Immature natural killer cell (primary cell): ENCODE results near the gene ZNF821. TPM values are rescaled to one million over a fixed set of nuclear protein-coding genes. Genes with fewer than 3 reads are reported as not detected.
A peak's percentile ranks its signal among the peaks of the same experiment; 100 is the strongest.

ENCODE experiments used
- DNase-seq, 3 donors: peaks; one replicate each; pipeline ENCODE4 v3.0.0; 2022; ENCODE audit warnings: mixed read lengths in 1 of 3
- H3K27ac Mint-ChIP-seq, 6 donors: one replicate each; pipeline ENCODE4 v1.8.0; 2020; ENCODE audit warnings: mixed read lengths in 6 of 6, mild to moderate bottlenecking in 5 of 6, inconsistent platforms in 4 of 6, moderate library complexity in 3 of 6
- H3K27me3 Mint-ChIP-seq, 3 donors: one replicate each; pipeline ENCODE4 v1.8.0; 2020 to 2021; ENCODE audit warnings: low read depth in 3 of 3, mild to moderate bottlenecking in 3 of 3, mixed read lengths in 3 of 3, moderate library complexity in 3 of 3, inconsistent platforms in 1 of 3
- H3K36me3 Mint-ChIP-seq, 3 donors: one replicate each; pipeline ENCODE4 v1.8.0; 2020; ENCODE audit warnings: mixed read lengths in 3 of 3, inconsistent platforms in 2 of 3, mild to moderate bottlenecking in 2 of 3
- H3K4me1 Mint-ChIP-seq, 2 donors: one replicate each; pipeline ENCODE4 v1.8.0; 2020; ENCODE audit warnings: inconsistent platforms in 2 of 2, mild to moderate bottlenecking in 2 of 2, mixed read lengths in 2 of 2, moderate library complexity in 1 of 2
- H3K4me3 Mint-ChIP-seq, 5 donors: one replicate each; pipeline ENCODE4 v1.8.0; 2020; ENCODE audit warnings: mild to moderate bottlenecking in 5 of 5, mixed read lengths in 5 of 5, inconsistent platforms in 3 of 5, moderate library complexity in 3 of 5
- H3K9me3 Mint-ChIP-seq, 6 donors: one replicate each; pipeline ENCODE4 v1.8.0; 2020; ENCODE audit warnings: mild to moderate bottlenecking in 6 of 6, mixed read lengths in 6 of 6, inconsistent platforms in 4 of 6, moderate library complexity in 3 of 6
- polyA plus RNA-seq, 3 donors: library from polyadenylated mRNA; unstranded; fragments of 300-500 nt; fragmentation: Illumina TruSeq; gene quantifications; one replicate each; pipeline ENCODE4 v1.2.3, GENCODE V29; 2021

Gene ZNF821, protein sequence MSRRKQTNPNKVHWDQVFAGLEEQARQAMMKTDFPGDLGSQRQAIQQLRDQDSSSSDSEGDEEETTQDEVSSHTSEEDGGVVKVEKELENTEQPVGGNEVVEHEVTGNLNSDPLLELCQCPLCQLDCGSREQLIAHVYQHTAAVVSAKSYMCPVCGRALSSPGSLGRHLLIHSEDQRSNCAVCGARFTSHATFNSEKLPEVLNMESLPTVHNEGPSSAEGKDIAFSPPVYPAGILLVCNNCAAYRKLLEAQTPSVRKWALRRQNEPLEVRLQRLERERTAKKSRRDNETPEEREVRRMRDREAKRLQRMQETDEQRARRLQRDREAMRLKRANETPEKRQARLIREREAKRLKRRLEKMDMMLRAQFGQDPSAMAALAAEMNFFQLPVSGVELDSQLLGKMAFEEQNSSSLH
- 10 to 100 TPM in 2 of 3 donors, 1 to 10 TPM in 1; 9.3 to 12.6 (median 12.2) TPM for polyA plus RNA-seq

DNA sequence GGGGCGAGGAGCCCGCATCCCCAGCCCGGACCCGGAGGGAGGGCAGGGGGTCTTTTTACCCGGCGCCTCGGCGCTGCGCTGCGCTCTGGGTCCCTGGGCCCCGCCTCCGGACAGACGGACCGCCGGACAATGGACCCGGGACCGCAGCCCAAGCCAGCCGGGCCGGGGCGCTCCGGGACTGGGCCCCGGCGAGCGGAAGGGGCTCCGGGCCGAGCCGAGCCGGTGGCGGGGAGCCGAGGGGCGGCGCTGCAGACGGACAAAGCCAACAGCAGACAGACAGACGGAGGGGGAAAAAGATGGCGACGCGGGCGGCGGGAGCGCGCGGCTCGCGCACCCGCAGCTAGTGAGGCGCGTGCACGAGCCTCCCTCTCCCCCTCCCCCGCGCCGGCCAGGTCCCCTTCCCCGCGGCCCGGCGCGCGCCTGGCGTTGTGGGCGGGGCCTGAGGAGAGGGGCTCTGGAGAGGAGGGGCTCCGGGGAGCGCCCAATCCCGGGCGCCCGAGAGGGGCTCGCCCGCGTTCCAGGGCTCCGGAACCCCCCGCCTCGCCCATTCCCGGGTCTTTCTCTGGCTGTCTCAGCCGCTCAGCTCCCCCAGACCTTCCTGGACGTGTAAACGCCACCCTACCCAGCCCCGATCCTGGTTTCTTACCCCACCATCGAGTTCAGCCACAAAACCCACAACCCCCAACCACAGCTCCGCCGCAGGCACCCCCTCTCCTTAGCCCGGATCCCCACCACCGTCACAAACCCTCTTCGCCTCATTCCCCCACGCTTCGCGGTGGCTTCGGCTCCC is at the start of gene ZNF821:
TSS of gene ZNF821 (minus strand) at position 334 of the 790 bp plus-strand sequence. CDS start 4,236 bp downstream, outside the sequence.
- Mint-ChIP-seq H3K27me3 (peaks cover 6 to 20% (median 17%) of the 10 kb centered on the region in 3 donors), H3K4me3 (peak within 1 kb of the TSS; percentile 93 to 96 (median 95)), H3K36me3 (peaks cover 5 to 10% (median 8%) of the 10 kb centered on the region in 3 donors), H3K27ac (peak within 1 kb of the TSS; percentile 91 to 98 (median 94)), H3K4me1 (peaks cover 48 to 56% of the 10 kb centered on the region in 2 donors), H3K9me3 (no peaks in the 10 kb centered on the region)
- peak; percentile 76 to 81 (median 77) for DNase-seq

DNA sequence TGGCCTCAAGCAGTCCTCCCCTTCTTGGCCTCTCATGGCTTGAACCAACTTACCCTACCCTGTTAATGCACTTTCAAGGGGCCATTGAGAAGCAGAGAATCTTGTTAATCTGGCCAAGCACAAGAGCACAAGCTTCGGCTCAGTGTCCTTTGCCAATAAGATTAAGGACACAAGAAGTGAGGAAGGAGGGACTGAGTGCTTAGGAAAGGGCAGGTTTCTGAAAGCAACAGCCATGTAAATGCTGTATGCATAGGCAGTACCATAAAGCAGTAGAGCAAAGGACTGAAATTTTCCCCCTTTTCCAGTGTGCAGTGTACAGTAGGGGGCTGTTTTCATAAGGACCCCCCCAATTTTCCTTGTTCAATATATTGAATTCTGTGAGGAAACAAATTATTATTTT is 49.0 kb upstream of the ZNF821 start:
- peaks cover 0 to 2% (median under 1%) of the 10 kb centered on the region in 3 donors for H3K27me3 Mint-ChIP-seq
- H3K9me3 Mint-ChIP-seq = no peaks in the 10 kb centered on the region
- H3K36me3 Mint-ChIP-seq = peaks cover 0 to 10% (median 5%) of the 10 kb centered on the region in 3 donors
- no peak for DNase-seq
- no peak overlapping the region for H3K4me3 Mint-ChIP-seq
- peak overlapping the region in 2 of 6 donors; percentile 28 to 66 for H3K27ac Mint-ChIP-seq
- peaks cover 2 to 15% of the 10 kb centered on the region in 2 donors for H3K4me1 Mint-ChIP-seq

DNA sequence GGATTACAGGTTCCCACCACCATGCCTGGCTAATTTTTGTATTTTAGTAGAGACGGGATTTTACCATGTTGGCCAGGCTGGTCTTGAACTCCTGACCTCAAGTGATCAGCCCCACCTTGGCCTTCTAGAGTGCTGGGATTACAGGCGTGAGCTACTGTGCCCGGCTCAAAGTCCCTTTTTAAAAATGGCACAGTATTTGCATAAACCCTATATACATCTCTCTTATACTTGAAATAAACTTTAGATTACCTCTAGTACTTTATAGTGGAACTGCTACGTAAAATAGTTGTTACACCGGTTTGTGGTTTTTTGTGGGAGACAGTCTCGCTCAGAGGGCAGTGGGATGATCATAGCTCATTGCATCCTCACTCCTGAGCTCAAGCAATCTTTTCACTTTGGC is 47.6 kb upstream of the ZNF821 start:
- H3K4me1 Mint-ChIP-seq = peaks cover 5 to 22% of the 10 kb centered on the region in 2 donors
- no peaks in the 10 kb centered on the region for H3K9me3 Mint-ChIP-seq
- H3K36me3 Mint-ChIP-seq = peaks cover 6 to 22% (median 16%) of the 10 kb centered on the region in 3 donors
- H3K4me3 Mint-ChIP-seq = no peak overlapping the region
- H3K27ac Mint-ChIP-seq = peak overlapping the region in 2 of 6 donors; percentile 11 to 13
- DNase-seq = no peak
- H3K27me3 Mint-ChIP-seq = peaks cover 0 to 2% (median 2%) of the 10 kb centered on the region in 3 donors

DNA sequence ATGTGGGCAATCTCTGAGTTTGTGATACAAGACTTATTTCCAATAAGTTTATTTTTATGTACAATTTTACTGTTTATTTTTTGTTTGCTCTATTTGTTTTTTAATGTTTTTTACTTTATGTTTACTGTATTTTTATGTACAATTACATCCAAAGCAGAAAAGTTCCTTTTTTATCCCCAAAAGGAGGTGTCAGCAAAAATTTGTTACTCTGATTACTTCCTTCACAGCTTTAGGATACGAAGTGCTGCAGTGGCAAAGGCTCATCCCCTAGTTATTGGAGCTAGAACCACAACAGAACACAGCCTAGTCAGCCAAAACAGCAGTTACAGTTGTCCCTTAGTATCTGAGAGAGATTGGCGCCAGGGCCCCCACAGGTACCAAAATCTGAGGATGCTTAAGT is 47.0 kb upstream of the ZNF821 start:
- Mint-ChIP-seq H3K4me1 (peaks cover 5 to 22% of the 10 kb centered on the region in 2 donors), H3K36me3 (peaks cover 6 to 25% (median 18%) of the 10 kb centered on the region in 3 donors), H3K27me3 (peaks cover 0 to 2% (median 2%) of the 10 kb centered on the region in 3 donors), H3K4me3 (no peak overlapping the region), H3K27ac (no peak overlapping the region), H3K9me3 (no peaks in the 10 kb centered on the region)
- no peak for DNase-seq

DNA sequence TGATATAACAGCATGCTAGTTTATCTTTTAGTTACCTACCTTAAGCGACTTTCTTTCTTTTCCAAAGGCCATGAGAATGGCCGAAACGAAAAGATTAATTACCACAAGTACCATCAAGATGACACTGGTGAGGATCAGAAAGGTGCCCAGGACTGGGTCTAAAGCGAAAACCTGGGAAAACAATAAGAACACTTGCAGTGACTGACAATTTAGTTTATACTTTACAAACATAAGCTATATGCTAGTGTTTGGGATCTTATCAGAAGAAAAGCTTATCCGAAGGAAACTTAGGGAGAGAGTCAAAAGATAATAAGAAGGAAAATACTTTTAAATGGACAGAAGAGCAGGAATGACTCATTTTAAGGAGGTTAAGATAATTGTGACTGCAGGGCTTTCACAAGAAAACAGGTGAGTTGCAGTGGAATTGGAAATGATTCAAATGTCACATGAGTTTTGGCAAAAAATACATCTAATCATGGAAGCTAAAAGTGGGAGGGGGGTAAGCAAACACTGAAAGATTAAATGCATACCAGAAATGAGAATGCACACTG is 46.1 kb upstream of the ZNF821 start:
- no peaks in the 10 kb centered on the region for H3K9me3 Mint-ChIP-seq

DNA sequence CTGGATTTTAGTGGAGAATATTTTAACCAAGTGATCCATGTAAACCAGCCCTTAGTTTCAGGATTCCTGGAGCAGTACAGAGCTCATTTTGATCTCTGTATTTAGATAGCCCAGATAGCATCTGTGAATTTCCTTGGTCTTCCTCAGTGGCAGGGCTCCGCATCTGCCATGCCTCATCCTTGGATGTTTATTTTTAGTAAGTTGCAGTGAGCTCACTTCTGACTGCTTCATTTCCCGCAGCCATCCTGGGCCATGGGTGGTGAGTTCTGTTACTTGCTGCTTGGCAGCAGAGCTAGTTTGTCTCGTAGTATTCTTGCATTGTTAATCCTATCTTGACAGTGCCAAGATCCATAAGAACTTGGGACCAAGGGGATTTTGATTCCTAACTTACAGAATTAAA is 45.1 kb upstream of the ZNF821 start:
- H3K9me3 Mint-ChIP-seq = no peaks in the 10 kb centered on the region
- H3K27ac Mint-ChIP-seq = peak overlapping the region in 2 of 6 donors; percentile 9 to 13
- peaks cover 0 to 2% (median 2%) of the 10 kb centered on the region in 3 donors for H3K27me3 Mint-ChIP-seq
- H3K4me1 Mint-ChIP-seq = peaks cover 5 to 22% of the 10 kb centered on the region in 2 donors
- H3K4me3 Mint-ChIP-seq = no peak overlapping the region
- peaks cover 6 to 28% (median 22%) of the 10 kb centered on the region in 3 donors for H3K36me3 Mint-ChIP-seq
- DNase-seq = no peak

More for the DNA sequence above, 46.1 kb upstream of the ZNF821 start:
- no peak for DNase-seq
- Mint-ChIP-seq H3K36me3 (peaks cover 6 to 27% (median 22%) of the 10 kb centered on the region in 3 donors), H3K27me3 (peaks cover 0 to 2% (median under 1%) of the 10 kb centered on the region in 3 donors), H3K4me3 (no peak overlapping the region), H3K27ac (peak overlapping the region in 4 of 6 donors; percentile 1 to 51 (median 21)), H3K4me1 (peaks cover 5 to 22% of the 10 kb centered on the region in 2 donors)

DNA sequence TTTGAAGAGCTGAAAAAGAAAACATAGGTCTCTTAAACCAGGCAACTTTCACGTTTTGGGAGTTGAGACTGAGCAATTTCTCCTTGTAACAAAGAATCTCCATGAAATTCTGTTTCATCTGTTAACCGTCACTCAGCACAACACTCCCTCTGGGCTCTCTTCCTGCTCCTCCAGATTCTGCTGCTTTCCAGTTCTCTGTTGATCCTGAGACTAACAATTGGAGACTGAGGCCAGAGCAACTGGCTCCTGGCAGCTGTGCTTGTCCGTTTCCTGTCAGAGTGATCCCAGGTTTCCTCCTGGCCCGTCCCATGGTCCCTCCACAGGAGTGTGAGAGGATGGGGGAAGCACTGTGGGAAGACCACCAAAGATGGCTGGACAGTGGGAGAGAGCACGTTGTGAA is 43.8 kb upstream of the ZNF821 start:
- Mint-ChIP-seq H3K4me1 (peaks cover 7 to 22% of the 10 kb centered on the region in 2 donors), H3K4me3 (no peak overlapping the region), H3K36me3 (peaks cover 10 to 32% (median 30%) of the 10 kb centered on the region in 3 donors), H3K27me3 (peaks cover 0 to 2% (median 2%) of the 10 kb centered on the region in 3 donors), H3K27ac (no peak overlapping the region), H3K9me3 (no peaks in the 10 kb centered on the region)
- no peak for DNase-seq

DNA sequence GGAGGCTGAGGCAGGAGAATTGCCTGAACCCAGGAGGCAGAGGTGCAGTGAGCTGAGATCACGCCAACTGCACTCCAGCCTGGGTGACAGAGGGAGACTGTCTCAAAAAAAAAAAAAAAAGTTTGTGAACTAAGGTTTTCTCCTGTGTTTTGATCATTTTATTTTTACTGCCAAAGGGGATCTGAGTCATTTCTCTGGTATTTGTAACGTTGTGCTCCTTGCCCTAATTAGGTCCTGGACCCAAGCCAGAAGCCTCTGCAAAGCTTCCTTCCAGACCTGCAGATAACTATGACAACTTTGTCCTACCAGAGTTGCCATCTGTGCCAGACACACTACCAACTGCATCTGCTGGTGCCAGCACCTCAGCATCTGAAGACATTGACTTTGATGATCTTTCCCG is 43.4 kb upstream of the ZNF821 start:
- Mint-ChIP-seq H3K36me3 (peaks cover 10 to 36% (median 34%) of the 10 kb centered on the region in 3 donors), H3K27ac (peak overlapping the region in 1 of 6 donors; percentile 81), H3K9me3 (no peaks in the 10 kb centered on the region), H3K27me3 (peaks cover 0 to 2% (median 2%) of the 10 kb centered on the region in 3 donors), H3K4me3 (no peak overlapping the region), H3K4me1 (peaks cover 7 to 22% of the 10 kb centered on the region in 2 donors)
- no peak for DNase-seq

DNA sequence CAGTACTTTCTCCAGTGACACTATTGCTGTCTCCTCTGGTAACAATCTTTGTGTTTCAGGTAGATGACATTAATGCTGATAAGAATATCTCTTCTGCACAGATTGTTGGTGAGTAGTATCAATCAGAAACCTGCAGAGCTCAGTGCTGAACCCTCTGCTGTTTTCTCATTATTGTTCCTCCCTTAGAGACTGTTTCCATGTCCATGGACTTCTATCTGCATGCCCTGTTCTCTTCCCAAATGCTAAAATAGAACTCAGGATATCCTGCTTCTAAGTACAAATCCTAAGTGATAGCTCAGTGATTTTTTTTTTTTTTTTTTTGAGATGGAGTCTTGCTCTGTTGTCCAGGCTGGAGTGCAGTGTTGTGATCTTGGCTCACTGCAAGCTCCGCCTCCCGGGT is 40.7 kb upstream of the ZNF821 start:
- H3K4me1 Mint-ChIP-seq = peaks cover 6 to 17% of the 10 kb centered on the region in 2 donors
- H3K9me3 Mint-ChIP-seq = no peaks in the 10 kb centered on the region
- no peak overlapping the region for H3K4me3 Mint-ChIP-seq
- DNase-seq = no peak
- H3K27ac Mint-ChIP-seq = no peak overlapping the region
- H3K36me3 Mint-ChIP-seq = peaks cover 25 to 55% (median 46%) of the 10 kb centered on the region in 3 donors
- H3K27me3 Mint-ChIP-seq = peaks cover 0 to 5% (median 2%) of the 10 kb centered on the region in 3 donors

DNA sequence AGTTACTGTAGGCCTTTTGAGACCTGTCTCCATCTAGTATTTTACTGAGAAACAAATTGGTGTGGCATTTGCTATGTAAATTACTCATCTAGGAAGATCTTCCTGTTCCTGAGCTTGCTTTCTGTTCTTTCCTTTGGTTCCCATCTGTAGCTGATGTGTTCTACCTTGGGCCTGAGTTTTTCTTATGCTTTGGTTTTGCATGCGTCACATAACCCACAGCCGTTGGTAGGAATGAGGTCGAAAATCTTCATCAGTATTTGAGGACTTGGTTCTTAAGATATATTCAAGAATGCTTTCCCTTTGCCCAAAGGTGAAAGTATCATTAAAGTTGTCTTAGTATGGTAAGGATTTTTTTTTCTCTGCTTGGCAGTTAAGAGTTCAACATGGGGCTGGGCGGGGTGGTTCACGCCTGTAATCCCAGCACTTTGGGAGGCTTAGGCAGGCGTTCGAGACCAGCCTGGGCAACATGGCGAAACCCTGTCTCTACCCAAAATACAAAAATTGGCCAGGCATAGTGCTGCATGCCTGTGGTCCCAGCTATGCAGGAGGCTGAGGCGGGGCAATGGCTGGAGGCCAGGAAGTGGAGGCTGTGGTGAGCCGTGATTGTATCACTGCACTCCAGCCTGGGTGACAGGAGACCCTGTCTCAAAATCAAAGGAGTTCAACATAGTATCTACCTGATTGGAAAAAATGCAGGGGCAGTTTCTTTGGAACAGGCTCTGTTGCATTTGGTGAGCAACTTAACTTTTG is 40.1 kb upstream of the ZNF821 start:
- peak overlapping the region in 2 of 6 donors; percentile 40 to 47 for H3K27ac Mint-ChIP-seq
- H3K4me3 Mint-ChIP-seq = no peak overlapping the region
- H3K36me3 Mint-ChIP-seq = peaks cover 29 to 60% (median 50%) of the 10 kb centered on the region in 3 donors
- H3K27me3 Mint-ChIP-seq = peaks cover 0 to 5% (median 2%) of the 10 kb centered on the region in 3 donors
- H3K9me3 Mint-ChIP-seq = no peaks in the 10 kb centered on the region
- no peak for DNase-seq
- H3K4me1 Mint-ChIP-seq = peaks cover 6 to 20% of the 10 kb centered on the region in 2 donors

DNA sequence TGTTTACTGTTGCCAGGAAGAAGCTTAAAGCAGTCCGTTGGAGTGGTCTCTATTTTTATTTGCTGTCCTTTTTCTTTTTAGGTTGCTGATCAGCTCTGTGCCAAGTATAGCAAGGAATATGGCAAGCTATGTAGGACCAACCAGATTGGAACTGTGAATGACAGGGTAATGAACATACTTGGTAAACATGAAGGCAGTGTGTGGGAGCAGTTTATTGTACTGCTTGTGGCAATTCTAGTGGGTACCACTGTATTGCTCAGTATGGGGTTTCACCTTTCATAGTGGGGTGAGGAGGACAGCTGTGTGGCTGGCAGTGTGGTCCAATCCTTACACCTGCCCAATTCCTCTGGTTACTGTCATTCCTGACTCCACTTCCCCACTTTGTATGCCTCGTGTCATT is 36.7 kb upstream of the ZNF821 start:
- peaks cover 27 to 45% of the 10 kb centered on the region in 2 donors for H3K4me1 Mint-ChIP-seq
- H3K36me3 Mint-ChIP-seq = peaks cover 31 to 68% (median 52%) of the 10 kb centered on the region in 3 donors
- H3K27ac Mint-ChIP-seq = peak overlapping the region in 2 of 6 donors; percentile 20
- no peak overlapping the region for H3K4me3 Mint-ChIP-seq
- peaks cover 0 to 5% (median 2%) of the 10 kb centered on the region in 3 donors for H3K27me3 Mint-ChIP-seq
- DNase-seq = no peak
- no peaks in the 10 kb centered on the region for H3K9me3 Mint-ChIP-seq

DNA sequence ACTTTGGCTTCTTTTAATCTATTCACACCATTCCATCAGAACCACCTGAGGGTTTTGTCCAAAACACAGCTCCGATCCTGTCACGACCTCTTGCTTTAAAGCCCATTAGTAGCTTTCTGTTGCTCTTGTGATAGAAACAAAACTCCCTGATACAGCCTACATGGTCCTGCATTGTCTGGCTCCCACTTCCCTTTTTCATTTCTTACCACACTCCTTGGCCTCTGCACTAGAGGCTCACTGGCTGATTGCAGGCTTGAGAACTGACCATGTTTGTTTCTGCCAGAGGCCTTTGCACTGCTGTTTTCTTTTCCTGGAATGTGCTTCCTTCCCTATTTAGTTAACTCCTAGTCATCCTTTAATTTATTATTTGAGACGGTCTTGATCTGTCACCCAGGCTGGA is 35.1 kb upstream of the ZNF821 start:
- H3K4me3 Mint-ChIP-seq = no peak overlapping the region
- no peak for DNase-seq
- H3K27me3 Mint-ChIP-seq = peaks cover 0 to 5% (median 0%) of the 10 kb centered on the region in 3 donors
- H3K36me3 Mint-ChIP-seq = peaks cover 31 to 66% (median 50%) of the 10 kb centered on the region in 3 donors
- H3K4me1 Mint-ChIP-seq = peaks cover 42 to 62% of the 10 kb centered on the region in 2 donors
- no peaks in the 10 kb centered on the region for H3K9me3 Mint-ChIP-seq
- peak overlapping the region in 1 of 6 donors; percentile 53 for H3K27ac Mint-ChIP-seq
